Measurements from ENCODE around the gene SEMA5A.

DNA sequence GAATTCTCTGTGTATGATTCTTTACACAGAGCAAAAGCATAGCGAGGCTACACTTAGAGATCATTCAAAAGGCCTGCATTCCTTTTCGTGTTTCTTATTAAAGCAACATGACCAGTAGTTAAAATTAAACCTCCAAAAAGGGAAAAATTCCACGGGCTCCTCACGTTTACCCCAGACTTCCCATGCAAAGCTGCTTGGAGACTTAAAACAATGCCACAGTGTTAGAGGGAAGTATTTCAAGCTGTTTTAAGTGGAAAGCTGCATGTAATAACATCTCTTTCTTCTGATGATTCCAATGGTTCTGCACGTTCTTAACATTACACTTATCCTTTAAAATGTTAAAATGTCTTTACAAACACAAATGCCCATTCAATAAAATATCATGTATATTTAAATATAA is 405.2 kb downstream of the SEMA5A start:
- TF ChIP-seq POLR2A (IDR thresholded peaks at IDR 0.05; ENCODE audit: insufficient read depth in 1 of 2, low read depth in 2 of 2, low read length in 2 of 2), result no peak
- TF ChIP-seq, protein P1, sequence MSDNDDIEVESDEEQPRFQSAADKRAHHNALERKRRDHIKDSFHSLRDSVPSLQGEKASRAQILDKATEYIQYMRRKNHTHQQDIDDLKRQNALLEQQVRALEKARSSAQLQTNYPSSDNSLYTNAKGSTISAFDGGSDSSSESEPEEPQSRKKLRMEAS (IDR thresholded peaks at IDR 0.05), result no peak
- no peak for TF ChIP-seq RAD21 (CRISPR knock-in tag; IDR thresholded peaks at IDR 0.05)
- TF ChIP-seq CTCF (CRISPR knock-in tag; IDR thresholded peaks at IDR 0.05), result no peak
- TF ChIP-seq RBM39 (IDR thresholded peaks at IDR 0.05; ENCODE audit: low read depth, low read length, poor library complexity, severe bottlenecking), result no peak
- TF ChIP-seq, protein P2, sequence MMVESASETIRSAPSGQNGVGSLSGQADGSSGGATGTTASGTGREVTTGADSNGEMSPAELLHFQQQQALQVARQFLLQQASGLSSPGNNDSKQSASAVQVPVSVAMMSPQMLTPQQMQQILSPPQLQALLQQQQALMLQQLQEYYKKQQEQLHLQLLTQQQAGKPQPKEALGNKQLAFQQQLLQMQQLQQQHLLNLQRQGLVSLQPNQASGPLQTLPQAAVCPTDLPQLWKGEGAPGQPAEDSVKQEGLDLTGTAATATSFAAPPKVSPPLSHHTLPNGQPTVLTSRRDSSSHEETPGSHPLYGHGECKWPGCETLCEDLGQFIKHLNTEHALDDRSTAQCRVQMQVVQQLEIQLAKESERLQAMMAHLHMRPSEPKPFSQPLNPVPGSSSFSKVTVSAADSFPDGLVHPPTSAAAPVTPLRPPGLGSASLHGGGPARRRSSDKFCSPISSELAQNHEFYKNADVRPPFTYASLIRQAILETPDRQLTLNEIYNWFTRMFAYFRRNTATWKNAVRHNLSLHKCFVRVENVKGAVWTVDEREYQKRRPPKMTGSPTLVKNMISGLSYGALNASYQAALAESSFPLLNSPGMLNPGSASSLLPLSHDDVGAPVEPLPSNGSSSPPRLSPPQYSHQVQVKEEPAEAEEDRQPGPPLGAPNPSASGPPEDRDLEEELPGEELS (CRISPR knock-in tag; IDR thresholded peaks at IDR 0.05), result no peak
- TF ChIP-seq, protein P3, sequence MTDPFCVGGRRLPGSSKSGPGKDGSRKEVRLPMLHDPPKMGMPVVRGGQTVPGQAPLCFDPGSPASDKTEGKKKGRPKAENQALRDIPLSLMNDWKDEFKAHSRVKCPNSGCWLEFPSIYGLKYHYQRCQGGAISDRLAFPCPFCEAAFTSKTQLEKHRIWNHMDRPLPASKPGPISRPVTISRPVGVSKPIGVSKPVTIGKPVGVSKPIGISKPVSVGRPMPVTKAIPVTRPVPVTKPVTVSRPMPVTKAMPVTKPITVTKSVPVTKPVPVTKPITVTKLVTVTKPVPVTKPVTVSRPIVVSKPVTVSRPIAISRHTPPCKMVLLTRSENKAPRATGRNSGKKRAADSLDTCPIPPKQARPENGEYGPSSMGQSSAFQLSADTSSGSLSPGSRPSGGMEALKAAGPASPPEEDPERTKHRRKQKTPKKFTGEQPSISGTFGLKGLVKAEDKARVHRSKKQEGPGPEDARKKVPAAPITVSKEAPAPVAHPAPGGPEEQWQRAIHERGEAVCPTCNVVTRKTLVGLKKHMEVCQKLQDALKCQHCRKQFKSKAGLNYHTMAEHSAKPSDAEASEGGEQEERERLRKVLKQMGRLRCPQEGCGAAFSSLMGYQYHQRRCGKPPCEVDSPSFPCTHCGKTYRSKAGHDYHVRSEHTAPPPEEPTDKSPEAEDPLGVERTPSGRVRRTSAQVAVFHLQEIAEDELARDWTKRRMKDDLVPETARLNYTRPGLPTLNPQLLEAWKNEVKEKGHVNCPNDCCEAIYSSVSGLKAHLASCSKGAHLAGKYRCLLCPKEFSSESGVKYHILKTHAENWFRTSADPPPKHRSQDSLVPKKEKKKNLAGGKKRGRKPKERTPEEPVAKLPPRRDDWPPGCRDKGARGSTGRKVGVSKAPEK (CRISPR knock-in tag; IDR thresholded peaks at IDR 0.05; ENCODE audit: borderline replicate concordance), result no peak
- TF ChIP-seq ZNF263 (CRISPR knock-in tag; IDR thresholded peaks at IDR 0.05), result no peak
- TF ChIP-seq JUNB (CRISPR knock-in tag; IDR thresholded peaks at IDR 0.05; ENCODE audit: borderline replicate concordance), result no peak
